Urothelium cell line (cell line): Measurements from ENCODE around the gene ANO10.
"Not testable (repeated sequence)": the region's sequence is repeated elsewhere in the genome, so short reads cannot be mapped to it uniquely, and the experiment has no call there.

Experiments
- DNase-seq: peaks from one replicate; pipeline ENCODE4 v3.0.0; 2011; ENCODE audit warnings: low spot score, mixed read lengths
- FAIRE-seq: peaks from 2 replicates; lab custom pipeline; 2011; peaks lifted over from hg19 to GRCh38; lab: Jason Lieb, UNC

The ANO10 gene

DNA sequence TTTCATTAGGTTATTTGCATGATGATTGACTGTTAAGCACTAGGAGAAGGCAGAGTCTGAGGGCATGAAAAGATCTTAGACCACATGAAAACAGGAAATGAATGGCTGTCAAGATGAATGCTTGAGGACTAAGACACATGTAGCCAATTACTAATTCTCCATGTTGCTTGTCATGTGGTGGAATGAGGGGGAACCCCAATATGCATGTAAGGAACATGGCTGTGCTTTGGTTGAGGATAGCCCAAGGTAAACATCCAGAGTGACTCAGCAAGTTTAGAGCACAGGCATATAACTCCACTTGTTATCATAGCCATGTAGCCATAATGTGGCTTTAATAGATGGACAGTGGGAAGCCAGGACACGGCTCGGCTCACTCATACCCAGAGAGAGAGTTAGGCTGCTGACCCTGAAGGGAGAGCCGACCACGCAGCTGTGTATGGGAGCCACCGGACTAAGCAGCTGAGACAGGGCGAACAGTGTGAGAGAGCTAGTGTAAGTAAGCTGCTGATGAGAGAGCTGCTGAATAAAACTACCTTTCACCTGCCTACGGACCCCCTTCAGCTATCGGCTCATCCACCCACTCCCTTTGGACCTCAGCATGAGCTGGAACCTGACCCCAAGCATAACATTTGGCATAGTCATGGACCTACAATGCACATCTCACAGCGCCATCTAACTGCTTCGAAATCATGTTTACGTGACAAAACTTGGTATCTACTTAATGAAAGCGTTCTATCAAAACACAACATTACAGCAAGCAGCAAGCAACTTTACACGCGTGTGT lies 37.6 kb downstream of the ANO10 start:
- FAIRE-seq: no peak
- no peak for DNase-seq

DNA sequence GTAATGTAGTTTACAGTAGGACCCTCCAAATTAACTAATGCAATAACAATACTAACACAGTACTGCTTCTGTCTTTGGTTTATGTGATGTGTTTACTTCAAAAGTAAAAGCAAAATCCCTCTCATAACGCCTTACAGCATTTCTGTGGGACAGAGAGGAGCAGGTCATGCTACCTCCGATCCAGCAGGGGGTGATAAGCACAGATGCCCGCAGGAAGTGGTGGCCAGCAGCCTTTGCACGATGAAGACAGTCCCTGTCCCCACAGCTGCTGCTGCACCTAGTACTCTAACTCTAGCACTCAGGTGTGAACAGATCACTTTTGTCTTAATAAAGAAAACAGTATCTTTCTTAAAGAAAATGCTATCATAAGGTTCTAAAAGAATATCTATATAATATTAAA lies 38.3 kb downstream of the ANO10 start:
- FAIRE-seq (no peak), DNase-seq (no peak)

DNA sequence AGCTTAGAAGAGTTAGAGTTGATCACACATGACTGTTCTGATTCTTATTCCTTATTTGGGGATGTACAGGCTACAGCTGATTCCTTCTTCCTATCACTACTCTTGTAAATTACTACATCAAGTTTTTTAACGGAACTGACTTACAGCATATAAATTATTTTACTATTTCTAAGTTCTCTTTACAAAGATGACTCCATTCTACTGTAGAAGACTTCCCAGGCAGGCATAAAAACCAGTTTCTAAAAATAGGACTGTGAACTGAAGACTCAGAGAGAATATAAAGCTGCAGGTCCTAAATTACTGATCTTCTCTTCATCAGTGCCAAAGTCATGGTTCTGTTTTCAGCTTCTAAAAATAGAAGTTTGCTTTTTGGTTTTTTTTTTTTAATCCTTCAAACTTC lies 38.9 kb downstream of the ANO10 start:
- no peak for FAIRE-seq
- DNase-seq: no peak

DNA sequence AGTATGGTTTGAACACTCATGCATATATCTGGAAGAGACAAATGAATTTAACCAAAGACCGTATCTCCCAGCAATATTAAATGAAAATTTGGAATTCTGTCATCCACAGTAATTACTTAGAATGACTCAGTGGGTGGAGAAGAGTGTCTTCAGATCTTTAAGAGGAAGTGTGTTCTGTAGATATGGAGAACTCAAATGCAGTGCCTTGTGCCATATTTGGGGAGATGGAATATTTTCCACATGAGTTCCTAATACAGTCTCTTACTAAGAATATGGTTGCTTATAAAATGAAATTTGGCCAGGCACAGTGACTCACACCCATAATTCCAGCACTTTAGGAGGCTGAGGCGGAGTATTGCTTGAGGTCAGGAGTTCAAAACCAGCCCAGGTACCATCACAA lies 40.5 kb downstream of the ANO10 start:
- no peak for FAIRE-seq

DNA sequence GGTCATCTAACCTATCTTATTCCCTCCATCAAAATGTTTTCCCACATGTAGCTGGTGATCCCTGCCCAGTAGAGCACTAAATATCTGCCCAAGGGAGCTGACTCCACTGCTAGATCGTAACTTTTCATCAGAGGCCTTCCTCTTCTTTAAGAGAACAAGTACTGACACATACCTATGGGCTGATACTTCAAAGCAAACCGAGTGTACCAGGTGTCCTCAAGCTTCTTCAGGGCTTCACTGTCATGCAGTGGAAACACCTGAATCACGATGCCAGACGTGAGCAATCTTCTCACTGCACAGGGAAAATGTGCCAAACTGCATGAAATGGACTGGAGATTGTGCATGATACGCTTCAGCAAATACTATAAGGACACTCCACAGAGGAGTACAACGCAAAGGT lies 41.6 kb downstream of the ANO10 start:
- DNase-seq: no peak
- no peak for FAIRE-seq

More for the DNA sequence above, 40.5 kb downstream of the ANO10 start:
- no peak for DNase-seq

DNA sequence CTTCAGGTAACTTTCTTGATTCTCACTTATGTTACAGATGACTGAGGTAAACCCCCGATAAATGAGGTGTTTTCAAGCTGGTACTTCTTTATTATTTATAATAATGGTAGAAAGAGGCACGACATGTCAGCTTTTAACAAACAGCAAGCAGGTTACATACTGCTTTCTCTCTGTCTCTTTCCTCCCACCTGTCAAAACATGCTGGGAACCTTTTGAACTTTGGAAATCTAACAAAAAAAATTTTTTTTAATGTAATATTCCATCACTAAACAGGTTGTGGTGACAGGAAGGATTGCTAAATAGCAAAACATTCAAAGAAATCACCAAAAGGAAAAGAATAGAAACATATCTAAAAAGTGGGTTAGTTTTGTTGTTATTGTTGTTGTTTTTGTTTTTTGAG lies 48.2 kb downstream of the ANO10 start:
- FAIRE-seq (no peak), DNase-seq (no peak)

DNA sequence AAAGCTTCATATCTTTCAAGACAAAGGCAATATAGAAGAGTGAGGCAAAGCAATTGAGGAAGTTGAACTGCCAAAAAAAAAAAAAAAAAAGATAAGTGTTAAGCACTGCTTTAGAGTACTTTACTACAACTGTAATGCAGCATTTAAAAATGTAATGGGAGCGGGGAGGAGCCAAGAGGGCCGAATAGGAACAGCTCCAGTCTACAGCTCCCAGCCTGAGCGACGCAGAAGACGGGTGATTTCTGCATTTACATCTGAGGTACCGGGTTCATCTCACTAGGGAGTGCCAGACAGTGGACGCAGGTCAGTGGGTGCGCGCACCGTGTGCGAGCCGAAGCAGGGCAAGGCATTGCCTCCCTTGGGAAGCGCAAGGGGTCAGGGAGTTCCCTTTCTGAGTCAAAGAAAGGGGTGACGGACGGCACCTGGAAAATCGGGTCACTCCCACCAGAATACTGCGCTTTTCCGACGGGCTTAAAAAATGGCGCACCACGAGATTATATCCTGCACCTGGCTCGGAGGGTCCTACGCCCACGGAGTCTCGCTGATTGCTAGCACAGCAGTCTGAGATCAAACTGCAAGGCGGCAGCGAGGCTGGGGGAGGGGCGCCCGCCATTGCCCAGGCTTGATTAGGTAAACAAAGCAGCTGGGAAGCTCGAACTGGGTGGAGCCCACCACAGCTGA lies 56.0 kb downstream of the ANO10 start:
- DNase-seq, FAIRE-seq: not testable (repeated sequence)

DNA sequence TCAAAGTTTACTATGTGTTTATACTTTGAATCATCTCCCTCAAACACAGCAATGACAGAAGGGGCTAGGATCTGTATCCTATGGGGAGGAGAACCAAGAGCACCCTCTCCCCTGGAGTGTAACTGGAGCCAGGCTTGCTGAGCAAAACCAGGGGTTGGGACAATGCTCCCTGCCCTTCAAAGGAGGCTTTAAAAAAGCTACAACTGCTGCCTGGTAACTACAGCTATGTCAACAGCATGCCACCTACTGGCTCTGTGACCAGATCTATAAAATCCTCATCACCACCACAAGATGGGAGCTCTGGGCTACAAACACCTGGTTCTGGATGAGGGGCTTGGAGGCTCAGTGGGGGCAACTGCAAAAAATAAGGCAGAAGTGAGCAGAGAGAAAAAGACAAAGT lies 61.9 kb downstream of the ANO10 start:
- DNase-seq (no peak), FAIRE-seq (no peak)

DNA sequence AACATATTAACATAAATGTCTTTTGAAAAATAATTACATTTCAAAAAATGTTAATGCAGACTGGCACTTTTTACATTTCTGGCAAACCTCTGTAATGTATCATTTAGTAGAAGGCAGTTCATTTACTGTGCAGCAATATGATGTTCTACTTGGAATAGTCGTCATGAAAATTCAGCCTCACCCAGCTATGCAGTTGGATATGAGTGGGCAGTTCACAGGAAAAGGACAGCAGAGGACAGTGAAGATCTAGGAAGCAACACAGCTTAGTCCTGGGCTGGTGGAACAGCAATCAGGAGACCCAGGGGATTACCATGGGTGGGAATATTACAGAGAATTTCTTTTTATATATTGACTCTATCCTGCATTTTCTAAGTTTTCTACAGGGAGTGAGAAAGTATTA lies 63.6 kb downstream of the ANO10 start:
- no peak for FAIRE-seq

DNA sequence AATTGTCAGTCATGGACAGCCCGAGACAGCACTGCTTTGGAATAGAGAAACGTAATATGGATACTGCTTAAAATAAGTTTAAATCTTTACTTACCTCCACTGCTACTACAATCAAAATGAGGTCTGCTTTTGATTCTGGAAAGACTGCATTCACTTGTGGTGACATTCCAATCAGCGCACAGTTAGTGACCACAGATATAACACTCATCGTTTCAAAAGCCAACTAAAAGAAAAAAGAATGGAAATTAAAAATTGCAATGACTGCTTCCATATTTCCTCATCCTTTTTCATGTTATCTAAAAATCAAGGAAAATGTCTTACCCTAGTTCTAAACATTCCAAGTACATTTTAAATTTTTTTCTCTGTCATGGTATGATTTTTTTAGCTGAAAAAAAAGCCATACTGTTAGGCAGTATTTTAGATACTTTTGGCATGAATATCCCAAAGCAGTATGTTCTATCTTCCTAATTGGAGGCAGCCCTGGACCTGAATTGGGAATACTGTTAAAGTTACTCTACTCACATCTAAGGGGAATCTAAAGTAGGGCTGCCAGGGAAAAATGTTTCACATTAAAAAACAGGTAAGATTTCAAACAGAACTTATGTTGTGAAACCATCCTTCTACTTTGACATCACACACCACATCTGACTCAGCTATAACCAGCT lies 72.1 kb downstream of the ANO10 start:
- DNase-seq: no peak
- no peak for FAIRE-seq

More for the DNA sequence above, 63.6 kb downstream of the ANO10 start:
- DNase-seq: no peak

DNA sequence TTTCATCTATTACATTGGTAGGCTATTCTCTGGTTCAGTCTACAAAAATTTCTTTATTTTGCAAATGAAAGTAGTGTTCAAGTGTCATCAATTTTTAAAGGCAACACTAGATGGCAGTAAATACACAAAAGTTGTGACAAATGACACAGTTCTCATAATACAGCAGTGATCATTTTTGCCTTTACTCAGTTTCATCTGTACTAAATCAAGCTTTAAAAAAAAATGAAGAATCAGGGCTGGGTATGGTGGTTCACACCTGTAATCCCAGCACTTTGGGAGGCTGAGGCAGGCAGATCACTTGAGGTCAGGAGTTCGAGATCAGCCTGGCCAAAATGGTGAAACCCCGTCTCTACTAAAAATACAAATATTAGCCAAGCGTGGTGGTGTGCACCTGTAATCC lies 77.5 kb downstream of the ANO10 start:
- peak; percentile 41 for DNase-seq
- FAIRE-seq: not testable (repeated sequence)

DNA sequence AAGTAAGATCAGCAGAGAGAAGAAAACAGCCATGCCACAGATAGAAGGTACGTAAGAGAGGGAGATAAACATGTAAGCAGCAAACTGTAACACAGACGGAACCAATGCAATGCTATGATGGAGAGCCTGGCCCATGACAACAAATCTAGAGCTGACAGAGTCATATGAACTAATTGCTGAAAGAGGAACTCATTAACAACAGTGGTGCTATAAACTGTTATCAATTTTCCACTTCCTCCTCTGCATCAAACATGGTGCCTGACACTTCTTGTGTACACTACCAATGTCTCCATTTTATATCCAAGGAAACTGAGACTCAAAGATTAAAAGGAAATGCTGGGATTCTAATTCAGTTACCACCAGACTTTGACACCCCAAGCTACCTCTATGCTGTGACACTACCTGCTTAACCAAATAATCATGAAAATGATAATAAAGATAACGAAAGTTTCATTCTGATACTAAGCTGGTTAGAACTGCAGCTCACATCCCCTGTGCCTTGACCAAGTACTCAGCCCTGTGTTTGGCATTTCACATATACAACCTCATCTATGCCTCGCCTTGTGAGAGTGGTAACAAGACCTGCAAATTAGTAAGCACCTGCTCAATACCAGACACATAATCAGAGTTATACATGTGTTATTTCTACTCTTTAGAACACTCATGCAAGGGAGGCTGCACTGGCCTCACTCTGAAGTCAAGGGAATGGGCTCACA lies 79.3 kb downstream of the ANO10 start:
- no peak for DNase-seq

DNA sequence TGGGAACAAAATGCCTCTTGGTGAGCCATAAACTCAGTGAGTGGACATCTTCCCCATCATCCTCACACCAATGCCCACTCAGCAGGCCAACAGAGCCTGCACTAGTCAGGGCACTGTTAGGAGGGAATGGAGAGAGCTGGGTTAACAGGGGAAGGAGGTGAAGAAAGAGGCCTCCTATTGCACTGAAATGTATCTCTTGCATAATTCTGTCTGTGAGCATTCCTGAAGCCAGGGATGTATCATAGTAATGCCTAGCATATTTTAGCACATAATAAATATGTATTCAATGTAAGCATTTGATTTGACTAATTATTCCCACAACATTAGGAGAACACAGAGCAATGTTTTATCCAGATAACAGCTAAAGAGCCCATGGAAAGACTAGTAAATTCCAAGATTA lies 81.2 kb downstream of the ANO10 start:
- DNase-seq (no peak), FAIRE-seq (no peak)

More for the DNA sequence above, 79.3 kb downstream of the ANO10 start:
- peak; percentile 55 for FAIRE-seq

DNA sequence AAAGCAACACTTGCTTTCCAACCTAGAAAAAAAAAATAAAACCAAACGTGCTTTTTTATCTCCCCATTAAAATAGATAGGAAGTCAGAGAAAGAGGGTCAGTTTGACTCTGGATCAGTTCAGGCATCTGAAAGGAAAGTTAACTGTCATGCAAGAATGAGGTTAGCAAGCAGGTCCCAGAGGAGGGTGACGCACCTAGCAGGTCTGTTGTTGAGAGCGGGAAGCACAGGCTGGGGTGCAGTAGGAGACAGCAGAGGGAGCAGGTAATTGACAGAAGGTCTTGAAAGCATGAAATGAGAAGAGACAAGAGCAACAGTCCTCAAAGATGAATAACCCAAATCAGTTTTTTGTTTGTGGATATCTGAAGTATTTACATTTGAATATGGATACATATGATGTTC lies 82.5 kb downstream of the ANO10 start:
- FAIRE-seq: no peak

DNA sequence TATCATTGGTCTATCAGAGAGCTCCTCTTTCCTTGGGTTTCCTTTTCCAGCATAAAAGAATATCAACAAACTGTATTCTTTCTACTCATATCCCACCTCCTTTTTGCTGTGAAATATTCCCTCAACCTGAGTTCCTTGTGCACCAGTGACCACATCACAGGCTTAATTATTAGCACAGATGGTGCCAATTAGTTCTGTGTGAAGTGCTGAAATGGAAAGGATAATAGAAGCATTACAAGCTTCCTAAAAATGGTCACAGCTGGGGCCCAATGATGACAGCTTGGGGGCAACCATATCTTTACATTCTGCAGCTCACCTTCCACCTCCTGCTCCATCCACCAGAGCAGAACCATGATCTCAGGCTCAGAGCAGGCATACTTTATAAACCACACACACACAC lies 84.6 kb downstream of the ANO10 start:
- FAIRE-seq (peak; percentile 53), DNase-seq (no peak)

More for the DNA sequence above, 82.5 kb downstream of the ANO10 start:
- no peak for DNase-seq

DNA sequence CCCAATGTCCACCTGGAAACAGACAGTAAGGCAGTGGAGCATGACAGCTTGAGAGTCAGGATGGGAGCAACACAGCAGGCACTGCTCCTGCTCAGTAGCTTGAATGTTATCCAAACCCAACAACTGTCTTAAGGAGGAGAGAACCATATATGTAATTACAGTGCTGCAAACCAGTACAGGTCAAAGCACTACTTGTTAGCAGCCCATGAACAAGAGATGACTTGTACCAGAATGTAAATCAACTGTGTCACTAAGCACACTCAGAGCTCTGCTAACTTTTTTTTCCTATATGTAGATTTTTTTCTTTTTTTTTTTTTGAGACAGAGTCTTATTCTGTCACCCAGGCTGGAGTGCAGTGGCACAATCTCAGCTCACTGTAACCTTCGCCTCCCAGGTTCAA lies 87.1 kb downstream of the ANO10 start:
- DNase-seq: no peak
- FAIRE-seq: no peak

DNA sequence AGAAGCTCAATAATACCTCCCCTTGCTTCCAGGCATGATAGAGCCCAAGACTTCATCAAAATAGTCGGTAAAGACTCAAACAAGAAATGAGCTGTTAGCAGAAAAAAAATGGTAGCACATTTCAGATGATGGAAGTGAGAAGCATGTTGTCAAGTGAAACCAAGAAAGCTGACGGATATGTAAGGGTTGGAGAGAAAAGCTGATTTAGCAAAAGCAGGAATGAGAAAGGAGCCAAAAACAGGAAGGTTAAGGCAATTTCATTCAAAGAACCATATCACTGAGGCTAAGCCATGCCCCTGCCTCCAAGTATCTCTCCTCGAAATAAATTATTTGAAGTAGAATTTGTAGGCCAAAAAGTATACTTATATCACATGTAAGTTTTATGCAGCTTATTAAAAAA lies 88.8 kb downstream of the ANO10 start:
- FAIRE-seq: no peak

DNA sequence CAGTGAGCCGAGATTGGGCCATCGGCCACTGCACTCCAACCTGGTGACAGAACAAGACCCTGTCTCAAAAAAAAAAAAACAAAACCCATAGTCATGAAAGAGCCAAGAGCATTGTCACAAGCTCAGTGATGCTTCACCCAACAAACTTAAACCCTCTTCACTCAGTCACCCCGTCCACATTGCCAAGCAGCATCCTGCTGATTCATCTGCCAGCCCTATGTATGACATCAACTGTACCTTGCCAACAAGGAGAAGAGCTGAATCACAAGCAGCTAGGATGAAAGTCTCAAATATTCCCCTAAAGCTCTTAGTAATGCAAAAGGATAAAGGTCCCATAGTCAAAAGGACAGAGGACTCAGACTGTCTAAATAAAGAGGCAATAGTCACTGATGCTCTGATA lies 90.0 kb downstream of the ANO10 start:
- FAIRE-seq: peak; percentile 73
- peak; percentile 19 for DNase-seq

More for the DNA sequence above, 88.8 kb downstream of the ANO10 start:
- no peak for DNase-seq

DNA sequence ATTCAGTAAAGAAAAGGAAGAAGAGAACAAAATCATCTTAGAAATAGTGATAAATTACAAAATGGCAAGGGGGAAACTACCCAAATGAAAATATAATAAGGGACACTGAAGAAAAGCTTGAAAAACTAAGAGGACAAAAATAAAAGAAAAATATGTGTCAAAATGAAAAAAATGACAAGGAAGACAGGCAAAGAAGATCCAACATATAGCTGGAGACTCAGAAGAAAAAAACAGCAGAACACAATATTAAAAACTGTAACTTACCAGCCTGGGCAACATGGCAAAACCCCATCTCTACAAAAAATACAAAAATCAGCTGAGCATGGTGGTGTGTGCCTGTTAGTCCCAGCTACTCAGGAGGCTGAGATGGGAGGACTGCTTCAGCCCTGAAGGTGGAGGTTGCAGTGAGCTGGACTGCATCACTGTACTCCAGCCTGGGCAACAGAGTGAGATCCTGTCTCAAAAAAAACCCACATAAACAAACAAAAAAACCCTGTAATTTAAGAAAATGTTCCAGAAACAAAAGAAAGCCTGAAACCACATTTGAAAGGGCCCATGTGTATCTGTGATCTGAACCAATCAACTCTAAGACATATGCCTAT lies 93.2 kb downstream of the ANO10 start:
- no peak for FAIRE-seq
- no peak for DNase-seq

DNA sequence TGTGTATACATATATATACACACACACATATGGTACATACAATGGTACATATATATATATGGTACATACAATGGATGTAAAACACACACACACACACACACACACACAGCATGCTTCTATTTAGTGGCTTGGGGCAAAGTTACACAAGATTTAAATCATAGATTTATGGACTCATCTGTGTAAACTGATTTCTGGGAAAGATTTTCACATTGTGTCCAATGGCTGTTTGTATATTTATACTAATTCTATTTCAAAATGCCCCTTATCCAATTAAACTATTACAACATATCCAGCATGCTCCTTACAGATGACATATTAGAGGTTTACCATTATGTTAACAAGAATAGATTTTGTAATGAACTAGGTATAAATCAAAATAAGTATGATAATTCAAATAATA lies 94.9 kb downstream of the ANO10 start:
- FAIRE-seq (no peak), DNase-seq (no peak)
